Bronchial epithelial cell (primary cell): Measurements from ENCODE around the gene ATRNL1. TPM values are rescaled to one million over a fixed set of nuclear protein-coding genes. Genes with fewer than 3 reads are reported as not detected.

Source experiments
- total RNA-seq: library from RNA; depleted of rRNA; stranded (reverse); fragments of >200 nt; gene quantifications from 2 replicates; pipeline ENCODE4 v1.2.1, GENCODE V29; 2014

Gene ATRNL1
- total RNA-seq, 1 donor from 2014 or later, result 0.53 TPM

Other genes with a start within 250 kb of the ATRNL1 start
- 26.6 and 31.0 TPM in 2 replicates for gene TRUB1, start 155.2 kb upstream of the ATRNL1 start, total RNA-seq